ENCODE measurements around the gene TLR5. TPM values are rescaled to one million over a fixed set of nuclear protein-coding genes. Genes with fewer than 3 reads are reported as not detected.
A peak's percentile ranks its signal among the peaks of the same experiment; 100 is the strongest.

TLR5 gene
- total RNA-seq, 1 experiment from 2014 or later: 17.3 TPM

DNA sequence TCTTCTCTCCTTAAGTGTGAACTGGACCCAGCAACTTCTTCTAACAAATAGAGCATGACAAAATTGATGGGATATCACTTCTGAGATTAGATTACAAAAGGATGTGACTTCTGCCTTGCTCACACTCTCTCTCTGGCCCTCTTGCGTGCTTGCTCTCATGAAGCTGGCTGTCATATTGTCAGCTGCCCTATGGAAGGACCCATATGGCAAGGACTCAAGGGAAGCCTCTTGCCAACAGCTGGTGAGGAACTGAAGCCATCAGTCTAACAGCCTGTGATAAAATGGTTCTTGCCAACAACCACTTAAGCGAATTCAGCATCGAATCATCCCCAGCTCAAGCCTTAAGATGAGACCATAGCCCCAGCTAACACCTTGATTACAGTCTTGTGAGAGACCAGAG, 4.8 kb upstream of the TLR5 start:
- intact Hi-C loops (cut with micrococcal nuclease; ENCODE audit: unreplicated experiment): no loop called here
- TF ChIP-seq, protein P1, sequence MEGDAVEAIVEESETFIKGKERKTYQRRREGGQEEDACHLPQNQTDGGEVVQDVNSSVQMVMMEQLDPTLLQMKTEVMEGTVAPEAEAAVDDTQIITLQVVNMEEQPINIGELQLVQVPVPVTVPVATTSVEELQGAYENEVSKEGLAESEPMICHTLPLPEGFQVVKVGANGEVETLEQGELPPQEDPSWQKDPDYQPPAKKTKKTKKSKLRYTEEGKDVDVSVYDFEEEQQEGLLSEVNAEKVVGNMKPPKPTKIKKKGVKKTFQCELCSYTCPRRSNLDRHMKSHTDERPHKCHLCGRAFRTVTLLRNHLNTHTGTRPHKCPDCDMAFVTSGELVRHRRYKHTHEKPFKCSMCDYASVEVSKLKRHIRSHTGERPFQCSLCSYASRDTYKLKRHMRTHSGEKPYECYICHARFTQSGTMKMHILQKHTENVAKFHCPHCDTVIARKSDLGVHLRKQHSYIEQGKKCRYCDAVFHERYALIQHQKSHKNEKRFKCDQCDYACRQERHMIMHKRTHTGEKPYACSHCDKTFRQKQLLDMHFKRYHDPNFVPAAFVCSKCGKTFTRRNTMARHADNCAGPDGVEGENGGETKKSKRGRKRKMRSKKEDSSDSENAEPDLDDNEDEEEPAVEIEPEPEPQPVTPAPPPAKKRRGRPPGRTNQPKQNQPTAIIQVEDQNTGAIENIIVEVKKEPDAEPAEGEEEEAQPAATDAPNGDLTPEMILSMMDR (IDR thresholded peaks at IDR 0.05; ENCODE audit: unreplicated experiment): no peak
- no peak for DNase-seq
- Mint-ChIP-seq H3K27ac (ENCODE audit: unreplicated experiment) (no peak overlapping the region), H3K4me1 (ENCODE audit: low read depth, unreplicated experiment) (peaks cover 20% of the 10 kb centered on the region), H3K36me3 (ENCODE audit: insufficient read depth, unreplicated experiment) (peaks cover 2% of the 10 kb centered on the region), H3K9me3 (ENCODE audit: low read depth, unreplicated experiment) (peaks cover 7% of the 10 kb centered on the region), H3K4me3 (ENCODE audit: low read depth, unreplicated experiment) (no peak overlapping the region), H3K27me3 (ENCODE audit: unreplicated experiment) (no peaks in the 10 kb centered on the region)
- BruUV-seq (replicated peaks): no TSS peak
- CTCF ChIA-PET: no interaction called here

DNA sequence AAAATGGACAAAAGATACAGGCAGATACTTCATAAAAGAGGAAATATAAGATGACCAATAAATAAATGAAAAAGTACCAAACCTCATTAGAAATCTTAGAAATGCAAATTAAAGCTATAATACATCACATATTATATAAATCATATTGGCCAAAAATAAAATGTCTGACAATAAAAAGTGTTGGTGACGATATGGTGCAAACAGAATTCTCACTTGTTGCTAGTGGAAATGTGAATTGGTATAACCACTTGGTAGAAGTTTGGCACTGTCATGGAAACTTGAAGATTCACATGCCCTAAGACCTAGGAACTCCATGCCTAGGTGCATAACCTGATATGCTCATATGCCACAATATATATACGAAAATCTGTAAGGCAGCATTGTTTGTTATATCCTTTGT, 4.4 kb upstream of the TLR5 start:
- TF ChIP-seq, protein P1 (IDR thresholded peaks at IDR 0.05; ENCODE audit: unreplicated experiment): no peak
- DNase-seq: no peak
- H3K4me3 Mint-ChIP-seq (ENCODE audit: low read depth, unreplicated experiment): no peak overlapping the region
- no peak overlapping the region for H3K27ac Mint-ChIP-seq (ENCODE audit: unreplicated experiment)
- BruUV-seq (replicated peaks): no TSS peak
- peaks cover 7% of the 10 kb centered on the region for H3K9me3 Mint-ChIP-seq (ENCODE audit: low read depth, unreplicated experiment)
- H3K36me3 Mint-ChIP-seq (ENCODE audit: insufficient read depth, unreplicated experiment): peaks cover 6% of the 10 kb centered on the region
- no peaks in the 10 kb centered on the region for H3K27me3 Mint-ChIP-seq (ENCODE audit: unreplicated experiment)
- peaks cover 20% of the 10 kb centered on the region for H3K4me1 Mint-ChIP-seq (ENCODE audit: low read depth, unreplicated experiment)
- intact Hi-C loops (cut with micrococcal nuclease; ENCODE audit: unreplicated experiment): no loop called here
- CTCF ChIA-PET: no interaction called here

DNA sequence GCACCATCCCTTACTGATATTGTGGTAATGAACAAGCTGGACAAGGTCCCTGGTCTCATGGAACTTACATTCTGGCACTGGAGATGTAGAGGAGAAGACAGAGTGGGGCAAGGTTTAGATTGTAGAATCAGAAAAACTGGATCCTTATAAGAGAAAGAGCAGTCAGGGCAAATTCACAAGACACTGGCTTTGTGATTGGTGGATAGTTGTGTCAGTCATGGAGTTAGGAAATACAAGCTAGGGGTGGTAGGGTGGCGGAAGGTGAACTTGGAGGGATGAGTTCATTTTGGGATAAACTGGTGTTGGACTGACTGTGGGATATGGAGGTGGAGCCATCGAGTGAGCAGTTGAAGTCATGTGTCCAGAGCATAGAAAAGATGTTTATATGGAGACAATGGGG, 3.7 kb upstream of the TLR5 start:
- TF ChIP-seq, protein P1 (IDR thresholded peaks at IDR 0.05; ENCODE audit: unreplicated experiment): no peak
- CTCF ChIA-PET: no interaction called here
- Mint-ChIP-seq H3K4me3 (ENCODE audit: low read depth, unreplicated experiment) (no peak overlapping the region), H3K4me1 (ENCODE audit: low read depth, unreplicated experiment) (peaks cover 20% of the 10 kb centered on the region), H3K27me3 (ENCODE audit: unreplicated experiment) (no peaks in the 10 kb centered on the region), H3K27ac (ENCODE audit: unreplicated experiment) (no peak overlapping the region), H3K9me3 (ENCODE audit: low read depth, unreplicated experiment) (peaks cover 7% of the 10 kb centered on the region), H3K36me3 (ENCODE audit: insufficient read depth, unreplicated experiment) (peaks cover 6% of the 10 kb centered on the region)
- DNase-seq: no peak
- intact Hi-C loops (cut with micrococcal nuclease; ENCODE audit: unreplicated experiment): no loop called here
- BruUV-seq (replicated peaks): no TSS peak

DNA sequence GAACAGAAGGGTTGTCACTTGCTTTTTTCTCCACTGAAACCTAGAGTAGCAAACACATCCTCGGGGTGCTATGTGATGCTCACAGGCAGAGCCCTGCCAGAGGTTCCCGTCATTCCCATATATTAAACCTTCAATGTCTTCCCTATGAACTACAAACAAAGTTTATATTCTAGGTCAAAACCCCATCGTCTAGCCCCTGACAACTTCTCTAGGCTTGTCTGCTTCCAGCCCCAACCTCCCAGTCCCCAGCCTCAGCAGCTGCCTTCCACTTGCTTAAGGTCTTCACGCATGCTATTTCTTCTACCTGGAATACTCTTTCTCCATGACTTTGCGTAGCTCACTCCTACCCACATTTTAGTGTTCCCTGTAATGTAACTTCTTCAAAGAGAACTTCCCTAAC, 1.9 kb upstream of the TLR5 start:
- TF ChIP-seq, protein P1 (IDR thresholded peaks at IDR 0.05; ENCODE audit: unreplicated experiment): no peak
- H3K4me1 Mint-ChIP-seq (ENCODE audit: low read depth, unreplicated experiment): peaks cover 32% of the 10 kb centered on the region
- BruUV-seq (replicated peaks): no TSS peak
- no peak for DNase-seq
- CTCF ChIA-PET: interaction anchor here (3.5 kb wide), 1 partner anchor 11 kb away, joined by 26 read pairs; no protein-coding TSS in a partner anchor
- H3K27me3 Mint-ChIP-seq (ENCODE audit: unreplicated experiment): no peaks in the 10 kb centered on the region
- H3K4me3 Mint-ChIP-seq (ENCODE audit: low read depth, unreplicated experiment): no peak overlapping the region
- intact Hi-C loops (cut with micrococcal nuclease; ENCODE audit: unreplicated experiment): no loop called here
- peaks cover 7% of the 10 kb centered on the region for H3K9me3 Mint-ChIP-seq (ENCODE audit: low read depth, unreplicated experiment)
- H3K36me3 Mint-ChIP-seq (ENCODE audit: insufficient read depth, unreplicated experiment): peaks cover 6% of the 10 kb centered on the region
- H3K27ac Mint-ChIP-seq (ENCODE audit: unreplicated experiment): peak overlapping the region; percentile 15
